Endothelial cell of umbilical vein (primary cell): Measurements from ENCODE around the gene GRID2IP. TPM values are rescaled to one million over a fixed set of nuclear protein-coding genes. Genes with fewer than 3 reads are reported as not detected.

Experiments
- BruUV-seq: library from RNA; stranded (reverse); fragments of 400-500 nt; replicated peaks from 2 replicates; lab custom pipeline; 2021; lab: Mats Ljungman, UMichigan
- CTCF ChIA-PET: fragments of 300-600, 350-600 bp; sonication (Branson Sonifier 250); formaldehyde crosslinking; loops from one replicate; lab custom pipeline; 2021; ENCODE audit warnings: antibody characterized with exemption, inconsistent platforms; lab: Charles Lee
- POLR2A ChIA-PET: fragments of 300-600, 350-600 bp; sonication (Branson Sonifier 250); formaldehyde crosslinking; loops from one replicate; lab custom pipeline; 2021; ENCODE audit warnings: antibody characterized with exemption, inconsistent platforms; lab: Charles Lee
- DNase-seq: peaks from one replicate; pipeline ENCODE4 v3.0.0-alpha.2; 2011; ENCODE audit warnings: low read depth, low spot score
- FAIRE-seq: peaks from 2 replicates; lab custom pipeline; 2011; peaks lifted over from hg19 to GRCh38; lab: Jason Lieb, UNC
- H2AFZ ChIP-seq: 2 replicates; pipeline ENCODE4 v1.6.0; 2012; ENCODE audit warnings: low read depth, low read length, control low read depth, inconsistent platforms
- H3K27ac ChIP-seq: 2 replicates; pipeline ENCODE4 v1.5.1; 2011; ENCODE audit warnings: low read depth, mild to moderate bottlenecking, control low read depth, low read length, moderate library complexity; ENCODE audit not compliant: insufficient read depth
- H3K27me3 ChIP-seq, 2 experiments: 2 replicates each; pipeline versions ENCODE4 v1.6.0 to v1.6.1; 2011; ENCODE audit warnings: low read length in 2 of 2, mixed read lengths in 1 of 2; ENCODE audit not compliant: control insufficient read depth in 2 of 2, insufficient read depth in 2 of 2
- H3K36me3 ChIP-seq, 2 experiments: 2 replicates in 1 of 2; 3 replicates in 1 of 2; pipeline ENCODE4 v1.5.1; 2011; ENCODE audit warnings: low read length in 2 of 2, mild to moderate bottlenecking in 1 of 2, moderate library complexity in 1 of 2; ENCODE audit not compliant: control insufficient read depth in 2 of 2, insufficient read depth in 2 of 2; ENCODE audit errors: extremely low read depth in 1 of 2
- H3K4me1 ChIP-seq: 3 replicates; pipeline ENCODE4 v1.5.1; 2011; ENCODE audit warnings: mild to moderate bottlenecking, low read length; ENCODE audit not compliant: control insufficient read depth, insufficient read depth; ENCODE audit errors: extremely low read depth
- H3K4me2 ChIP-seq: 2 replicates; pipeline ENCODE4 v1.6.1; 2011; ENCODE audit warnings: low read length, control low read depth, mixed read lengths; ENCODE audit not compliant: insufficient read depth
- H3K4me3 ChIP-seq, 3 experiments: fragments of 200-600 bp in 1 of 3; sonication (generic), shearing (Covaris generic) in 1 of 3; replicated peaks in 1 of 3; 2 replicates each; pipeline ENCODE4 v1.5.1; 2011 to 2016; ENCODE audit warnings: control low read depth in 3 of 3, low read length in 3 of 3, mild to moderate bottlenecking in 2 of 3, inconsistent platforms in 1 of 3, low read depth in 1 of 3, moderate library complexity in 1 of 3; ENCODE audit not compliant: insufficient read depth in 1 of 3
- H3K79me2 ChIP-seq: 2 replicates; pipeline ENCODE4 v1.6.0; 2012; ENCODE audit warnings: low read length, inconsistent platforms; ENCODE audit not compliant: control insufficient read depth, insufficient read depth
- H3K9ac ChIP-seq: replicated peaks from 2 replicates; pipeline ENCODE3; 2011; ENCODE audit warnings: low read length, control low read depth; ENCODE audit not compliant: insufficient read depth; ENCODE audit errors: extremely low read depth
- H3K9me1 ChIP-seq: replicated peaks from 3 replicates; pipeline ENCODE4 v1.6.0; 2011; ENCODE audit warnings: mild to moderate bottlenecking, low read length; ENCODE audit not compliant: control insufficient read depth, insufficient read depth; ENCODE audit errors: extremely low read depth
- H3K9me3 ChIP-seq: replicated peaks from 2 replicates; pipeline ENCODE4 v1.5.1; 2012; ENCODE audit warnings: low read length, inconsistent platforms; ENCODE audit not compliant: control insufficient read depth, insufficient read depth
- H4K20me1 ChIP-seq: replicated peaks from 2 replicates; pipeline ENCODE3; 2011; ENCODE audit warnings: mild to moderate bottlenecking, low read length; ENCODE audit not compliant: control insufficient read depth, insufficient read depth; ENCODE audit errors: extremely low read depth
- CTCF ChIP-seq, 2 donors: IDR thresholded peaks; 1 replicate in 1 of 2; 2 replicates in 1 of 2; pipeline ENCODE4 v1.5.1; 2011; ENCODE audit warnings: low read length in 2 of 2, mild to moderate bottlenecking in 2 of 2, moderate library complexity in 2 of 2, control low read depth in 1 of 2, inconsistent platforms in 1 of 2, low read depth in 1 of 2; ENCODE audit not compliant: insufficient read depth in 1 of 2; ENCODE audit errors: extremely low read depth in 1 of 2
- EZH2 ChIP-seq: IDR thresholded peaks from 2 replicates; pipeline ENCODE4 v1.6.1; 2012; ENCODE audit warnings: borderline replicate concordance, low read depth, mild to moderate bottlenecking, moderate library complexity, low read length, inconsistent platforms; ENCODE audit not compliant: severe bottlenecking
- FOS ChIP-seq: IDR thresholded peaks from 2 replicates; pipeline ENCODE4 v1.6.1; 2011; ENCODE audit warnings: mild to moderate bottlenecking, low read length, moderate library complexity, borderline replicate concordance; ENCODE audit not compliant: insufficient read depth
- GATA2 ChIP-seq: IDR thresholded peaks from 2 replicates; pipeline ENCODE4 v1.7.0; 2011; ENCODE audit warnings: low read depth, mild to moderate bottlenecking, moderate library complexity, mixed read lengths, low read length; ENCODE audit not compliant: insufficient read length, insufficient read depth
- JUN ChIP-seq: IDR thresholded peaks from 2 replicates; pipeline ENCODE4 v1.6.1; 2011; ENCODE audit warnings: borderline replicate concordance, low read depth; ENCODE audit not compliant: insufficient read length, insufficient read depth
- MAX ChIP-seq: IDR thresholded peaks from 2 replicates; pipeline ENCODE4 v1.6.1; 2011; ENCODE audit not compliant: insufficient read depth, insufficient read length
- MYC ChIP-seq: IDR thresholded peaks from one replicate; pipeline ENCODE4 v1.6.1; 2011; ENCODE audit warnings: mild to moderate bottlenecking, low read depth, low read length
- POLR2A ChIP-seq: IDR thresholded peaks from 2 replicates; pipeline ENCODE4 v1.6.1; 2012; ENCODE audit warnings: low read depth, mild to moderate bottlenecking, control low read depth, low read length
- POLR2AphosphoS5 ChIP-seq: IDR thresholded peaks from 2 replicates; pipeline ENCODE4 v1.6.1; 2012; ENCODE audit warnings: low read depth, mild to moderate bottlenecking, control low read depth, low read length, moderate library complexity; ENCODE audit not compliant: insufficient read depth
- dilution Hi-C: fragments of 300-500 bp; cut with MboI; formaldehyde crosslinking; loops from one replicate; pipeline ENCODE4 v1.15.0; 2019; ENCODE audit warnings: low sequenced_read_pairs; ENCODE audit not compliant: extremely low pct_ligation_motif_present
- intact Hi-C: fragments of 100-400 bp; cut with micrococcal nuclease; formaldehyde crosslinking; loops from one replicate; pipeline ENCODE4 v1.10.0; 2022
- polyA plus RNA-seq, 4 experiments: library from polyadenylated mRNA; depleted of rRNA in 3 of 4; stranded (reverse) in 3 of 4; unstranded in 1 of 4; fragments of >200 nt; gene quantifications; 2 replicates each; pipeline versions ENCODE4 v1.2.1 to v1.2.3, GENCODE V29; 2011 to 2012; ENCODE audit warnings: missing spikeins in 1 of 4
- total RNA-seq: library from RNA; stranded (reverse); gene quantifications from 2 replicates; pipeline ENCODE4 v1.2.3, GENCODE V29; 2021

Gene GRID2IP
- total and polyA plus RNA-seq, 2 donors (not counting 3 experiments of a cell fraction or from before 2014, with no cell fraction given), result not detected

GRCh38 chr7:6571160-6571779 lies 20.0 kb upstream of the GRID2IP start:
- intact Hi-C loops (no loop called here), dilution Hi-C loops (no loop called here)
- Histone ChIP-seq H3K27me3 (no peaks in the 10 kb centered on the region), H3K4me3 (no peak overlapping the region), H3K9me3 (no peaks in the 10 kb centered on the region), H3K4me2 (no peak overlapping the region), H4K20me1 (no peaks in the 10 kb centered on the region), H2AFZ (no peak overlapping the region), H3K27ac (no peak overlapping the region), H3K4me1 (no peaks in the 10 kb centered on the region), H3K36me3 (no peaks in the 10 kb centered on the region), H3K9me1 (no peaks in the 10 kb centered on the region), H3K79me2 (no peaks in the 10 kb centered on the region), H3K9ac (no peak overlapping the region)
- POLR2A ChIA-PET, result interaction anchor here (0.6 kb wide), 1 partner anchor 221 kb away, joined by 3 read pairs; no protein-coding TSS in a partner anchor
- DNase-seq (no peak), FAIRE-seq (no peak)
- no TSS peak for BruUV-seq
- CTCF ChIA-PET, result interaction anchor here (0.9 kb wide), 1 partner anchor 17 kb away, joined by 3 read pairs; no protein-coding TSS in a partner anchor
- no peak for TF ChIP-seq EZH2
- TF ChIP-seq MYC, result no peak

GRCh38 chr7:6567886-6568285 lies 16.6 kb upstream of the GRID2IP start:
- no TSS peak for BruUV-seq
- no peak overlapping the region for H3K4me2 ChIP-seq
- TF ChIP-seq MAX (no peak), EZH2 (no peak), GATA2 (no peak), POLR2AphosphoS5 (no peak), POLR2A (no peak), MYC (no peak), CTCF (IDR thresholded peaks at IDR 0.05; ENCODE audit: extremely low read depth in 1 of 2, insufficient read depth in 1 of 2, low read depth in 1 of 2, low read length in 2 of 2) (no peak), FOS (no peak), JUN (no peak)
- no peaks in the 10 kb centered on the region for H3K79me2 ChIP-seq
- intact Hi-C loops, result no loop called here
- no peak for FAIRE-seq
- ChIA-PET POLR2A (no interaction called here), CTCF (interaction anchor here (1.3 to 1.4 kb wide), 2 partner anchors 9 to 22 kb away, joined by 3 to 7 read pairs; partner anchors contain the start of gene INTS15)
- no peaks in the 10 kb centered on the region for H3K9me1 ChIP-seq
- no peak for DNase-seq
- H3K36me3 ChIP-seq, result no peaks in the 10 kb centered on the region
- dilution Hi-C loops, result no loop called here
- no peaks in the 10 kb centered on the region for H4K20me1 ChIP-seq
- no peak overlapping the region for H3K27ac ChIP-seq
- H3K9ac ChIP-seq, result no peak overlapping the region
- no peak overlapping the region for H3K4me3 ChIP-seq
- no peak overlapping the region for H2AFZ ChIP-seq
- H3K4me1 ChIP-seq, result no peaks in the 10 kb centered on the region
- no peaks in the 10 kb centered on the region for H3K9me3 ChIP-seq
- H3K27me3 ChIP-seq, result no peaks in the 10 kb centered on the region
